Measurements from ENCODE around the gene FRMPD2.
"Not testable (repeated sequence)": the region's sequence is repeated elsewhere in the genome, so short reads cannot be mapped to it uniquely, and the experiment has no call there.

FRMPD2 gene

DNA sequence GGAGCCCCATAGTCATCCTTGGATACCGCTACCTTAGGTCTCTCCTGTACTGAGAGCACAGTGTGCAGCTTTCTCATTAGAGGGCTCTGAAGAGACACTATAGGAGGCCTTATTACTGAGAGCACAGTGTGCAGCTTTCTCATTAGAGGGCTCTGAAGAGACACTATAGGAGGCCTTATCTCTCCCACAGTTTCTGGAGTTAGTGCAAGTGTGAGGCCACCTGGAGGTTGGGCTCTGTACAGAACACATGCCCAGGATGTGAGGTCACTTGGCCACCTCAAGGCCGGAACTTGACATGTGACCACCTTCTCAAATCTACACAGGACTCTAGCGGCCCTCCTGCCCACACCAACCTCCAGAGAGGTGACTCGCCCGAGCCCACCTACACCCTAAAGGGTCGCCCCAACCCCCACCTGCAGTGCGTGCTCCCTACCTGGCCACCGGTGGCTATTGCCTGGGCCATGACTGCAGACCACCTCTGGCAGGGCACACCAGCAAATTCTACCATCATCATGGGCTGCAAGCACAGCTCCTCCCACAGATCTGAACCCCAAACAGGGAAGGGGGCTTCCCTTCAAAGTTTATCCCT is 24.6 kb downstream of the FRMPD2 start:
- no peak for DNase-seq

DNA sequence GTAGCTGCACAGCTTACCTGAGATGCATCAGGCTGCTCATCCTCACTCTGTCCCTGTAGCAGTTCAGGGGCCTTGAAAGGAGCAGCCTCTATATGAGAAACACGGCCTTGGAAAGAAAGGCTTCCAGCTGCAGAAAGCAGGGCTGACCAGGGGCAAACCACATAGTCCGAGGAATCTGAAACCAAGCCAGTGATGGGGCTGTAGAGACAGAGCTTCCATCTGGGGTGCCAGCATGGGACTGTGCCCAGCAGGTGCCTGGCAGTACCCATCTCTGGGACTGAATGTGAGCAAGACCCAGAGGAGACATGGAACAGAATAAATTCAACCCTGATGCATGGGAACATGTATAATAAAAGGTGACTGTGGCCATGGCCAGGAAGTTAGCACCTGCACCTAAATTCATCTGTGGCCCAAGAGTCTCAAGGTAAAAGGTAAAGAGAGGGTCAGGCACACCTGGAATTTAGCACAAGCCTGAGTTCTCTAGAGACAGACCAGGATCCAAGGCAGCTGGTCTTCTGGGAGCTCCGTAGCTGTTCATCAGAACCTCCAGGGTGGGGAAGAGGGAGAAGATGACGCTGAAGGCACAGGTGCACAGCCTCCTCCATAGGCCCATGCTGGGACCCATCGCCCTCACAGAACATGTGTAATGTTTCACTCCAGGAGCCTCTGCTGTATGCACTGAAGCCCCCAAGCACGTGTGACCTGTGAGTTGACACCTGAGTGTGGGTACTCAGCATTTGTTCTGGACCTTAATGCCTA is 25.3 kb downstream of the FRMPD2 start:
- no peak for DNase-seq

DNA sequence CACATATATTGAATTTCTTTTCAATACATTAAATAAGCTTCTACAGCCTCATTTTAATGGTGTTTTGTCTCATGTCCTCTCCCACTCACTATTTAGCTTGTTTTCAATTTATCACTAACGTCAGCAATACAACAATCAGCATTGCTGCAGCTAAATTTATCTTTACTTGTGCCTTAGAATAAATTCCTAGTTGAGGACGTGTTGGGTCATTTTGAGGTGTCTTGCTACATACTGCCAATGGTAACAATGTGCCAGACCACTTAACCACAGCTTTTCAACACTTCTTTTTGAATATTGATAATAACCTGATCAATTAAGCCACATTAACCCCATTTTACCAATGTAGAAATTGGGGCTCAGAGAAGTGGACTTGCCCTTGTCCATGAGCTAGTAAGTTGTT is 26.0 kb downstream of the FRMPD2 start:
- no peak for DNase-seq

DNA sequence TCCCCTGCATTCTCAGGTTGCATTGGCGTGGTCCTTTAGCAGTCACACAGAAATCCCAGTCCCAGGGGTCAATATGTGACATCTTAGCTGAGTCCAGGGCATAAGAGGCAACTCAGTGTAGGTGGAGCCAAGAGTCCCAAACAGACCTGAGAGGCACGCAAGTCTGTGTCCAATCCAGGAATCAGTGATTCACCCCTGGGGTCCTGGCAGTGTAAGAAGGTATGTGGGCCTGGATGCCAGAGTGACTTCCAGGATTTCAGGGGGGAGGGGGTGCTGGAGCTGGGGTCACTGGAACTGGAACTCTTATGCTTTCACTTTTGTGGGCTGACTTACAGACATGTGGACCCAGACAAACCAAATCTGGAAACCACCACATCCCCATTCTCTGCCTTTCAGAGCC is 26.8 kb downstream of the FRMPD2 start:
- DNase-seq: no peak

DNA sequence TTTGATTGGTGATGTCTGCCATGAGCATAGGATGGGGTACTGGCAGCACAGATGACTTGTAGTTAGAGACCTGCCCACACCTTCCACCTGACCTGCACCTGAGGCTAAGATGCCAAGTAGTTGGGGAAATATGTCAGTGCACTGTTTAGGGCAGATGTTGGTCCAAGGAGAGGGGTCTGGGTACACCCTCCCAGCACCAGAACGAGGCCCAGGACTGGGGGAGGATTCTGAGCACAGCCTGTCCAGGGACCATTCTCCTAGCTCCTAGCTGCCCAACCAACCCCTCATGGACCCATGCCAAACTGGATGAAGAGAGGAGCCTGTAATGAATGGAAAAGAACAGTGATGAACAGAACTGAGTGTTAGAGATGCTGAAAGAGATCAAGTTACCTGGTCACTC is 28.0 kb downstream of the FRMPD2 start:
- no peak for DNase-seq

DNA sequence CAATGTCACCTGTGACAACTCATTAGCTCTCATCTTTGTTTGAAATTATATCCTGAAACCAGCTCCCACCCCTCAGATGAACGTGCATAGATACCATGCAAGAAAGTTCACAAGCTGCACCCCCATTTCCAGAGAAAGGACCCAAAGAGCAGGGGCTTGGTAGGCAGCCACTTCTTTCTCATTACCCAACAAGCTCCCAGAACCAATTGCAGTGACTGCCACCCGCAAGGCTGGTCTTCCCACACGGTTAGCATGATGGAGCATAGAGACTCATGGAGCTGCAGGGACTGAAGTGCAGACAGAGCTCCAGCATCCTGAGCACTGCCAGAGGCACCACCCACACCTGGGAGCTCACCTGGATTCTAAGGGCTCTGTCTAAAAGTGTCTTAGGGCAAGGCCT is 28.5 kb downstream of the FRMPD2 start:
- DNase-seq: no peak

DNA sequence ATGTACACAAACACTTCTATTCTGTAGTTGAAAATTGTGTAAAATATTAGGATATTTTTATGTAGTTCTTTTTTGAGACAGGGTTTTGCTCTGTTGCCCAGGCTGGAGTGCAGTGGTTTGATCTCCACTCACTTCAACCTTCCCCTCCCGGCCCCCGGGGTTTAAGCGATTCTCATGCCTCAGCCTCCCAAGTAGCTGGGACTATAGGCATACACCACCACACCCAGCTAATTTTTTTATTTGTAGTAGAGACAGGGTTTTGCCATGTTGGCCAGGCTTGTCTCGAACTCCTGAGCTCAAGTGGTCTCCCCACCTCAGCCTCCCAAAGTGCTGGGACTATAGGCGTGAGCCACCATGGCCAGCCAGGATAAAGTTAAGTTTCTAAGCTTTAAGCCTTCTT is 30.6 kb downstream of the FRMPD2 start:
- DNase-seq: not testable (repeated sequence)

DNA sequence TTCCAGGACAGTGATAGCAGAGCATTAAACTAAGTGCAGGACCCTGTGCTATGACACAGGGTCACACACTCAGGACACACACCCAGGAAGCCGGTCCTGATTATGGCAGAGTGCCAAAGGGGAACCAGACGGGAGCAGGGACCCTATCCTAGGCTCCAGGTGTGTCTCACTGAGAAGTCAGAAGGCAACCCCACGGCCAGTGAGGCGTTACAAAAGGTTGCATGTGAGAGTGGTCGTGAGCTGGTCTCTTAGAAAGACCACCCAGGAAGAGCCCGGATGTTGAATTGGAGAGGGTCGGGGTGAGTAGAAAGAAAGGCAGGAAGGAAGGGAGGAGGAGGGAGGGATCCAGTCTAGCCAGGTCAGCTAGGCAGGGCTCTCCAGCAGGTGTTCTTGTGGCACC is 31.0 kb downstream of the FRMPD2 start:
- DNase-seq: no peak

DNA sequence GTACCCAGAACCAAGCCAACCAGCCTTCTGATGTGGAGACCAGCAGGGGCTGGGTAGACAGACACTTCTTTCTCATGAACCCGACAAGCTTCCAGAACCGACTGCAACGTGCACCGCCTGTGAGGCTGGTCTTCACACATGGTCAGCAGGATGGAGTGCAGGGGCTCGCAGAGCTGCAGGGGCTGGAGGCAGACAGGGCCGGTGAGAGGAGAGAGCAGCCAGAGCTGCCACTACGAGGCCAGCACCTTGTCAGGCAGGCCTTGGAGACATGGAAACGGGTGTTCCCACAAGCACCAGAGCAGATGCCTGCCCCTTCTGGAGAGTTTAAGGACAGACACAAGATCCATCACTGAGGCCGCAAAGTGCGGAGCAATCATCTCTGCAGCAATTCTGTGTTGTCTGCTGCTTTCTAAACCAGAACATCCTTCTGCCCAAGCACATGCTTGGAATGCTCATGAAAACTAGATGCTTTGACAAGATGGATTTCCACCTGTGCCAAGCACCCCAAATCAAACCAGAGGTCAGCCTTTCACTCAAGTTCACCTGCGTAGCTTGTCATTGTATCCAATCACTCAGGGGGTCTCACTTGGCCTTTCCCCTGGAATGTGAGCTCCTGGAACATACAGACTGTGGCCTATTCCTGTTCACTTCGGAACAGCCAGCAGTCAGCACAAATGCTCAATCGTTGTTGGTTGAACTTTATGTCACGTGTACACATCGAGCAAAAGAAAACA is 32.2 kb downstream of the FRMPD2 start:
- DNase-seq: no peak

DNA sequence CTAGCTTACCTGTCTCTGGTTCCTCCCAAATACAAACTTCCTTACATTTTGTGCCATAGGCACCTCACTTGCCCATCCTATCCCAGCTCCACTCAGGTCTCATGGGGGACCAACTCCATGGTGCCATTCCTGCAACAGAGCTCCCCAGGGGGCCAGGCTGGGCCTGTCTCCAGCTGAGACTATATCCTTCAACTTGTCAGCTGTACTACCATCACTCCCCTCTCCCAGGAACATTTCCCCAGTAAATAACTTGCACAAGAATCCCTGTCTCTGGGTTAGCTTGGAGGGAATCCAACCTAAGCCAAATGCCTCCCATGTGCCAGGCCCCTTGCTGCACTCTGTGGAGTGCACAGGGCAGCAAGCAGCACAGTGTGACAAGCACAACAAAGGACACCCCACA is 33.2 kb downstream of the FRMPD2 start:
- DNase-seq: no peak

DNA sequence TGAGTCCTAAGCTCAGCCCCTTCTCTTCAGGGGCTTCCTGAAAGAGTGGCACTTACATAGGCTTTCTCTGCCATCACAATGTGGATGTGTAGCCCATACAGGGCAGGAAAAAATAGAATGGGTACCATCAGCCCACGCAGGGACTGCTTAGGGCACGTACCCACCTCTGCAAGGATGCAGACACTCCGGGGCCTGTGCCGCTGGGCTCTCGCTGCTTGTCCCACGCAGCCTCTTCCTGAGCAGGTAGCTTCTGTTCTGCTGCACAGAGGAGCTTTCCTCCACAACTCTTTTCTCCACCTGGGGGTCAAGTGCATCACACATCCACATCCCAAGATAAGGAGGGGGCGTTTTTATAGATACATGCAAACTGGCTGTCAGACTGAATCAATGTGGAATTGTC is 34.3 kb downstream of the FRMPD2 start:
- no peak for DNase-seq

DNA sequence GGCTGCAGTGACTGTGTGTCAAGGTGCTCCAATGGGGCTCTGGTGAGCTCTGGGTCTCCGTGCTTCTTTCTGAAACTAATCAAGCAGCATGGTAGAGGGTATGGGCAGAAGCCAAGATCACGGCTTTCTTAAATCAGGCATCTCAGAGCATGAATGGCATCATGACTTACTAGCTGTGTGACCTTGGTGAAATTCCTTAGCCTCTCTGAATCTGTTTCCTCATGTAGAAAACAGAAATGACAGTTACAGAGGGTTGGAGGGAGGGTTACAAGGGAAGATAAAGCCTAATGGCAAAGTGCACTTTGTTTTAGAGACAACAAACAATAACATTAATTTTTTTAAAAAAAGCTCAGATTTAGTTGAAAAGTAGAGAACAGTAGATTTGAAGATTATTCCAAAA is 34.9 kb downstream of the FRMPD2 start:
- no peak for DNase-seq

DNA sequence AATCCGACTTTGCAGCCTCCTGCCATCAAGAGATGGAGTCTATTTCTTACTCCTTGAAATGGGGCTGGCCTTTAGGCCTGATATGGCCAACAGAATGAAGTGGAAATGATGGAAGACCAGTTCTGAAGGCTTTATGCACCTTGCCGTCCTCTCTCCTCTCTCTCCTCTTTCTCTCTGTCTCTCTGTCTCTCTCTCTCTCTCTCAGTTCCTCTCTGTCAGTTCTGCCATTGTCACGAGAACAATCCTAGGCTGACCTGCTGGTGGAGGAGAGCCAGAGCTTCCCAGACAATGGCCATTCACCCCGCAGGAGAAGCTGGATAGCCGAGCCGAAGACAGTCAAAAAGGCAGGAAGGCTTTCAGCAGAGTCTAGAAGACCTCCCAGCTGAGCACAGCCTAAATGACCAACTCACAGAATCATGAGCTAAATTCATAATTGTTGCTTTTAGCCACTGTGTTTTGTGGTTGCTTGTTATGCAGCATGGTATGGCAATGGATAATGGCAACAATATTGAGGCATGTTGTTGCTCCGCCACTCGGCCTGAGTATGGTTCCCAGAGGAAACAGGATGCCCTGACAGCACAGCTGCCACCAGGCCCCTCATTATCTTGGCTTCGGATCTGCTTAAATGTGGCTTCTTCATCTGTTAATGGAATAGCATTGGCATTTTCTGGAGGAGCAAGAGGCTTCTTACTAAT is 35.5 kb downstream of the FRMPD2 start:
- DNase-seq: no peak

DNA sequence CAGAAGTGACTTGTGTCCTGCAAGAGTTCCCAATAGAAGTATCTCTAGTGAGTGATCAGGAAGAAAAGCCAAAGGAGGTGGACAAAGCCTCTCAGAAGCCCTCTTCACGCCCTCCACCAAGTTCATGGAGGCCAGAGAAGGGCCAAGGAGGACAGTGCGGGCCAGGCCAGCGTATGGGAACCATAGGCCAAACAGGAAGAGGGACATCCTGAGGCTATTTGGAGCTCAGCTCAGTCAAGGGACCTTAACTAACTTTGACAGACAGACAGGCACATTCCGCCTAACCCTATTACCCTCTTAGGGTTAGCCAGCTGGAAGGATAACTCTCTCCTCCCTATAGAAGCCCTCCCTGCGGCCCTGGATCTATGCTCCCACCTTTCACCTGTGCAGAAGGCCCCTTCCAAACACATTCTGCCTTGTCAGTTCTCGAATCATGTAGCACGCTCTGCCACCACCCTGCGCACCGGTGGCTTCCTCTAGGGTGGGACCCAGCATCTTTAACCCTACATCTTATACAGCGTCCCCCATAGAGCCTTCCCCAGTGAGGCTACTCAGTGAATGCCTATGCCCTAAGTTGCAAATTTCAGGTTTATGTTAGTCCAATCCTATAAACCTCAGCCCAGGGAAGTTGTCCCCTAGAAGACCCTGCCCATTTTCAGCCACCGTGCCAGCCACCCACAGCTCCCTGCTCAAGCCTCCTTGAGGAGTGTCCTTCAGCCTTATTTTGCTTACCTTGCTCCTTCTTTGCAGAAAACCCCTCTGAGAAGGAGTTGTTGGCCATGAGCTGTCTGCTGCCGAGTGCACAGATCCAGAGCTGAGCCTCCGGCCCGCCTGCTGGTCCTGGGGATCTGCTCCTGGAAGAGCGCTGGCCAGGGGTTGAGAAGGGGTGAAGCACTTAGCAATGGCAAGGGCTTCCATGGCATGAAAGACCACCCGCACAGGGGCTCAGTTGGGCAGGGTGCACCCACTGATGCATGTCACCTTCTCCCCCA is 36.9 kb downstream of the FRMPD2 start:
- no peak for DNase-seq

DNA sequence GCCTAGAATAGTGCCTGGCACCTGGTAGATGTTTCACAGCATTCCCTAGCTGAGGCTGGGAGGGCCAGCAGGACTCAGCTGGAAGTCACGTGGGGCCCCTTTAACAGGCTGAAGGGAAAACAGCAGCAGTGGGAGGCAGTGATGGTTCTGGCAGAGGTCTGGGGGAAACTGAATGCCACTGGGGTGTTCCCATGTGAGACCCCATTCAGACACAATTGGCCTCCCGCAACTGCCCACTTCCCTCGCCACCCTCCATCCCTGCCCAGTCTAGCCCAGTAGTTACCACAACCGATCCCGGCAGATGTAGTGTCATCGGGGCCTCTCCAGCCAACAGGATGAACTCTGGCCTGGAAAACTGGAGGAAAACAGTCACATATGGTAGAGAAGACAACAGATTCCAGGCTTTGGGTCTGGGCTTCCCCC is 38.3 kb downstream of the FRMPD2 start:
- DNase-seq: no peak

DNA sequence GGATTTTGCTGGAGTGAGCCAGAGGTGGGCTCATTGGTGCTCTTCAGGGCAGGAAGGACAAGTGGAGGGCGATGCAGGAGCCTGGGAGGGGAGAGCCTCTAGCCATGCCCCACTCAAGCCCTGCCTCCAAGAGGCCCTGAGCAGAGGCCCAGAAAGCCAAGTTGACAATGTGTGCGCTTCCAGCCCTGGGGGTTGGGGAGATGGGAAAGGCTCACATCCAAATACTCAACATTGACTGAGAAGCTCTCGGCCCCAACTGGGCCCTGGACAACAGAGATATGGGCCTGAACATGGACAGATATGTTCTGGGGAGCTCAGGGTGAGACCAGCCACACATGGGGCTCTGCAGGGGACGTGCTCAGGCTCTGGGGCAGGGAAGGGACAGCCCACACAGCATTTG is 39.0 kb downstream of the FRMPD2 start:
- no peak for DNase-seq

DNA sequence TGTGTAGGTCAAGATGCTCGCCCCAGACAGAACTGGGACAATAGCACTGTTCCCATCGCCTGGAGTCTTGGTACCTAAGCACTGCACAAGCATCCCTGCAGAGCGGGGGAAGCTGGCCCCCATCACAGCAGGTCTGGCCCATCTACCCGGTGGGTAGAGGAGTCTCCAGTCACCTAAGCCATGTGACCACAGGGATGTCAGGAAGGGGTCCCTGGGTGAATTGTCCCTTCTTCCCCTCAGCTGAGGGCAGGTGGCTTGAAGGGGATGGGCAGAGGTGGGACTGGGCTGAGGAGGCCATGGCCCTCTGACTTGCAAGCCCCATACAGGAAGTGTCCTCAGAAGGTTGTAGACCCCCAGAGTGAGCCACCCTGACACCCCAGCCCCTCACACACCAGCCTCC is 39.7 kb downstream of the FRMPD2 start:
- DNase-seq: no peak

DNA sequence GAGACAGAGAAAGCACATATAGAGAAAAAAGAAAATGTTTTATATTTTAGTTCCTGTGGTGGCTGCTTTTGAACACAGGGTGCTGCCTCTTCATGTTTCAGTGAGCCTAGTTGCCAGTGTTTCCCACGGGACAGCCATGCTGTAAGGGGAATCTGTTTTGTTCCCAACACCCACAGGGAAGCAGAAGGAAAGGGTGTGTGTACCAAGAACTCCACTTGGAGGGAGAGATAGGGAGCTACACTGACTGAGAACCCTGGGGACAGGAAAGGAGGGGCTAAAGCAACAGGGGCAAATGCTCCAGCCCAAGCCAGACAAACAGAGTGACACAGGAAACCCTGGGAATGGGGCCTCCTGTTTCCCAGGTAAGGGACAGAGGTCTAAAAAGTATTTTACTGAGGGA is 40.2 kb downstream of the FRMPD2 start:
- DNase-seq: no peak

DNA sequence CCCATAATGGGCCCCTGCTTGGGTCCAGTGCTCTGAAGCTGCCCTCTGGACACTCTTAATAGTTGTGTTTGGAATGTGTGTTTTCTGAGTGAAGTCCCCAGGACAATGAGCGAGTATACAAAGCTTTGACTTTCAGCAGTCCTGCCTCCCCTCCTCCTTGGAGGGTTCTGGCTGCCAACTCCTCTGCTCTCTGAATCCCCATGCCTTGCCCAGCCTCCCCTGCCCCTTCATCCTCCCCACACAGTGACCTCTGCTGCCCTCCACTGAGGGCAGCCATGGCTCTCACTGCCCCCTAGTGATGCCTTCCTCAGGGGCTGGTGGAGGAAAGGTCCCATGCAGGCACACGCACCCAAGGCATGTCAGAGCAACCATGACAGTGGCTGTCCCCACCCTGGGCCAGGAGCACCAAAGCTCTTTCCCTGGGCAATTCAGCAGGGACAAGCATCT is 40.9 kb downstream of the FRMPD2 start:
- no peak for DNase-seq

DNA sequence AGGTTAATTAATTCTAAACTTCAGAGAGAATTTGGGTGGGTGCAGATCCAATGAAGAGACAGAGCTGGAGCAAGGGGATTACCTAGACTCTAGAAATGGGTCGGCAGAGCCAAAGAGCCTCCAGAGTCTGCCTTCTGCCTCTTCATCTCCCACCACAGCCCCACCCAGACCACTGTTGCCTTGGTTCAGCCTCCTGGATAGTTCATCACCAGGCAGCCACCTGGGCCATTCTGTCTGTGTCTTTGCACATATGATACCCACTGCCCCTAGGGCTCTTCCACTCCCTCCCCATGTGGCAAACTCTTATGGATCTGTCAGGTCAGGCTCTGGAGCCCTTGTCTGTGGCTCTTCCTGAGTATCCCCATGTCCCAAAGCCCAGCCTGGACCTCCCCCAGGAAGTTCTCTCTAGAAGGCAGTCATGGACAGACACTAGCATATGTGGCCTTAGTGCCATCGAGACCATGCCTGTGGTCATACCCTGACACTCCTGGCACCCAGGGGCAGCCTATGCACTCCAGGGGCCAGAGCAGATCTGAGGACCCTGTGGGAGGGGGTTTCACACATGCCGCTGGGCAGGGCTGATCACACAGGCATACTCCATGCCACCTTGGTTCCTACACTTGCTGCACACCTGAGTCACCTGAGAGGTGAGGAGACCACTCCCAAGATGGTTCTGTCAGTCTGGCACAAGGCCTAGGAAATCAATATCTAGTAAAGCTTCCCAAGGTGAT is 41.6 kb downstream of the FRMPD2 start:
- no peak for DNase-seq

DNA sequence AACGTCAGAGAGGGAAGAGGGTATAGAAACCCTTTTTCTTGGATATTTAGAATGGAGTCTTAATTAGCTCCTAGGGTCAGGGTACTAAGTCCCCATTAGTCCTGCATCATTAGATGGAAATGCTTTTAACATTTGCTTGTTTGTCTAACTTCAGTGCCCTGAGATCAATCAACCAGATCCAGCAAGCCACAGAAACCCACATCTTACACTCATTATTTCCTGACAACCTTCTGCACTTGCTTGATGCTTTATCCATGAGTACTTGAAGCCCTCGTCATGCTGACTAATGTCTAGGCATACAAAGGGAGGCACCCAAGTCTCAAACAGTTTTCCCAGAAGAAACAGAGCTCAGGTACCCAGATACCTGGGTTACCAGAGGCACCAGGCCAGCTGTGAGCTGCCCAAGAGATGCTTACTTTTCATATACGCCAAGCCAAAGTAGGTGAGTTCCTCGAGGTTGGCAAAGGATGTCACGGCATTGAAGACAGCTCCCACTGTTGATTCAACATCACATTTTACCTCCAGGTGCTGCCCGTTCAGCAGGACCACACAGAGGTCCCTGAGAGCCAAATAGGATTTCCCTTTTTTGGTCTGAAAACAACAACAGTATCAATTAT is 42.7 kb downstream of the FRMPD2 start:
- DNase-seq: no peak
